Thyroid gland (tissue), 4 donors: ENCODE measurements around the gene PLTP.

Source experiments
- POLR2A ChIP-seq, 2 donors: fragments of 450-650 bp; IDR thresholded peaks; one replicate each; pipeline ENCODE4 v1.6.1; 2017; ENCODE audit warnings: antibody characterized with exemption in 2 of 2, mild to moderate bottlenecking in 2 of 2, moderate library complexity in 1 of 2
- TF ChIP-seq, protein P1 (sequence below), 6 experiments: fragments of 200-600 bp in 3 of 6; fragments of 450-650 bp in 3 of 6; sonication (generic) in 3 of 6; IDR thresholded peaks; one replicate each; pipeline ENCODE4 v1.5.1; 2016 to 2019; ENCODE audit warnings: antibody characterized with exemption in 6 of 6, mild to moderate bottlenecking in 2 of 6, inconsistent platforms in 1 of 6, moderate library complexity in 1 of 6

DNA sequence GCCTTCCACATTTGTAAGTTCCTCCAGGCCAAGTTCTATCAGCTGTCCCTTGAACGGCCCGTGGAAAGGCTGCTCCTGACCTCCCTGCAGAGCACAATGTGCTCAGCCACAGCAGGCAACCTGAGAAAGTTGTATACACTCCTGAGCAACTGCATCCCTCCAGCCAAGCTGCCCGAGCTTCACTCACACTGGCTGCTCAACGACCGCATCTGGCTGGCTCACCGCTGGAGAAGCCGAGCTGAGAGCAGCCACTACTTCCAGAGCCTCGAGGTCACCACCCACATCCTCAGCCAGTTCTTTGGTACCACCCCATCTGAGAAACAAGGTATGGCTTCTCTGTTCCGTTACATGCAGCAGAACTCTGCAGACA, 28.9 kb downstream of the PLTP start:
- TF ChIP-seq, protein P1, sequence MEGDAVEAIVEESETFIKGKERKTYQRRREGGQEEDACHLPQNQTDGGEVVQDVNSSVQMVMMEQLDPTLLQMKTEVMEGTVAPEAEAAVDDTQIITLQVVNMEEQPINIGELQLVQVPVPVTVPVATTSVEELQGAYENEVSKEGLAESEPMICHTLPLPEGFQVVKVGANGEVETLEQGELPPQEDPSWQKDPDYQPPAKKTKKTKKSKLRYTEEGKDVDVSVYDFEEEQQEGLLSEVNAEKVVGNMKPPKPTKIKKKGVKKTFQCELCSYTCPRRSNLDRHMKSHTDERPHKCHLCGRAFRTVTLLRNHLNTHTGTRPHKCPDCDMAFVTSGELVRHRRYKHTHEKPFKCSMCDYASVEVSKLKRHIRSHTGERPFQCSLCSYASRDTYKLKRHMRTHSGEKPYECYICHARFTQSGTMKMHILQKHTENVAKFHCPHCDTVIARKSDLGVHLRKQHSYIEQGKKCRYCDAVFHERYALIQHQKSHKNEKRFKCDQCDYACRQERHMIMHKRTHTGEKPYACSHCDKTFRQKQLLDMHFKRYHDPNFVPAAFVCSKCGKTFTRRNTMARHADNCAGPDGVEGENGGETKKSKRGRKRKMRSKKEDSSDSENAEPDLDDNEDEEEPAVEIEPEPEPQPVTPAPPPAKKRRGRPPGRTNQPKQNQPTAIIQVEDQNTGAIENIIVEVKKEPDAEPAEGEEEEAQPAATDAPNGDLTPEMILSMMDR (IDR thresholded peaks at IDR 0.05) = no peak
- no peak for TF ChIP-seq POLR2A (IDR thresholded peaks at IDR 0.05)
